H9 (cell line): ENCODE data around the gene C1QTNF7. TPM values are rescaled to one million over a fixed set of nuclear protein-coding genes. Genes with fewer than 3 reads are reported as not detected.

Experiments used
- DNase-seq: peaks from one replicate; pipeline ENCODE4 v3.0.0-alpha.2; 2017
- H2AFZ ChIP-seq: one replicate; pipeline ENCODE4 v1.6.1; 2013; ENCODE audit warnings: mild to moderate bottlenecking, low read length, control low read depth, moderate library complexity
- H2AK5ac ChIP-seq: 2 replicates; pipeline ENCODE4 v1.6.1; 2013; ENCODE audit warnings: low read length, control low read depth, mixed read lengths; ENCODE audit not compliant: insufficient read length
- H2BK120ac ChIP-seq: one replicate; pipeline ENCODE4 v1.6.1; 2013; ENCODE audit warnings: low read depth, mild to moderate bottlenecking, low read length, control low read depth, inconsistent platforms; ENCODE audit not compliant: poor library complexity, severe bottlenecking
- H2BK12ac ChIP-seq: 2 replicates; pipeline ENCODE4 v1.6.1; 2013; ENCODE audit warnings: low read length, control low read depth, mixed read lengths, low read depth; ENCODE audit not compliant: insufficient read length
- H2BK15ac ChIP-seq: 2 replicates; pipeline ENCODE4 v1.6.1; 2013; ENCODE audit warnings: low read depth, low read length, control low read depth
- H2BK20ac ChIP-seq: one replicate; pipeline ENCODE4 v1.6.1; 2013; ENCODE audit warnings: low read depth, mild to moderate bottlenecking, low read length, control low read depth, inconsistent platforms; ENCODE audit not compliant: poor library complexity, severe bottlenecking
- H2BK5ac ChIP-seq: 2 replicates; pipeline ENCODE4 v1.6.1; 2013; ENCODE audit warnings: low read length, control low read depth, mixed read lengths; ENCODE audit not compliant: insufficient read length
- H3K14ac ChIP-seq: 2 replicates; pipeline ENCODE4 v1.6.1; 2013; ENCODE audit warnings: low read length, control low read depth; ENCODE audit not compliant: insufficient read depth
- H3K18ac ChIP-seq: 2 replicates; pipeline ENCODE4 v1.6.1; 2013; ENCODE audit warnings: low read depth, mild to moderate bottlenecking, mixed read lengths, low read length, control low read depth; ENCODE audit not compliant: insufficient read length
- H3K23ac ChIP-seq: 2 replicates; pipeline ENCODE4 v1.6.1; 2013; ENCODE audit warnings: low read length, control low read depth, mixed read lengths, low read depth; ENCODE audit not compliant: insufficient read length
- H3K23me2 ChIP-seq: 2 replicates; pipeline ENCODE4 v1.6.1; 2013; ENCODE audit warnings: low read depth, mild to moderate bottlenecking, mixed read lengths, low read length, control low read depth; ENCODE audit not compliant: insufficient read length, poor library complexity, severe bottlenecking
- H3K27ac ChIP-seq: 2 replicates; pipeline ENCODE4 v1.5.1; 2013; ENCODE audit warnings: low read length, control low read depth, mixed read lengths, low read depth; ENCODE audit not compliant: insufficient read length
- H3K27me3 ChIP-seq: 2 replicates; pipeline ENCODE4 v1.6.1; 2013; ENCODE audit warnings: low read length, control low read depth, inconsistent platforms; ENCODE audit not compliant: insufficient read depth
- H3K4ac ChIP-seq: 2 replicates; pipeline ENCODE4 v1.6.1; 2013; ENCODE audit warnings: low read depth, mild to moderate bottlenecking, control low read depth, inconsistent platforms, low read length, moderate library complexity
- H3K4me1 ChIP-seq: 2 replicates; pipeline ENCODE4 v1.6.1; 2013; ENCODE audit warnings: low read length, control low read depth, inconsistent platforms; ENCODE audit not compliant: insufficient read depth
- H3K4me2 ChIP-seq: 2 replicates; pipeline ENCODE4 v1.6.1; 2013; ENCODE audit warnings: low read length, control low read depth, mixed read lengths; ENCODE audit not compliant: insufficient read length, insufficient read depth
- H3K56ac ChIP-seq: 2 replicates; pipeline ENCODE4 v1.6.1; 2013; ENCODE audit warnings: low read depth, mild to moderate bottlenecking, mixed read lengths, low read length, control low read depth; ENCODE audit not compliant: insufficient read length
- H3K79me1 ChIP-seq: 2 replicates; pipeline ENCODE4 v1.6.1; 2013; ENCODE audit warnings: low read depth, mild to moderate bottlenecking, moderate library complexity, low read length, control low read depth, inconsistent platforms; ENCODE audit not compliant: insufficient read depth, poor library complexity, severe bottlenecking
- H3K79me2 ChIP-seq: 2 replicates; pipeline ENCODE4 v1.6.1; 2013; ENCODE audit warnings: low read length, control low read depth, inconsistent platforms; ENCODE audit not compliant: insufficient read depth
- H3K9ac ChIP-seq: 2 replicates; pipeline ENCODE4 v1.6.1; 2013; ENCODE audit warnings: low read length, control low read depth, mixed read lengths; ENCODE audit not compliant: insufficient read length; ENCODE audit errors: extremely low read depth
- H3K9me3 ChIP-seq: one replicate; pipeline ENCODE4 v1.6.1; 2013; ENCODE audit warnings: low read depth, low read length, inconsistent platforms; ENCODE audit not compliant: control insufficient read depth
- H3T11ph ChIP-seq: one replicate; pipeline ENCODE4 v1.6.1; 2013; ENCODE audit warnings: mild to moderate bottlenecking, low read length, control low read depth, inconsistent platforms
- H4K20me1 ChIP-seq: one replicate; pipeline ENCODE4 v1.6.1; 2013; ENCODE audit not compliant: control insufficient read depth, insufficient read length, insufficient read depth
- H4K5ac ChIP-seq: 2 replicates; pipeline ENCODE4 v1.6.1; 2013; ENCODE audit warnings: low read depth, mild to moderate bottlenecking, mixed read lengths, low read length, control low read depth; ENCODE audit not compliant: insufficient read length
- H4K8ac ChIP-seq: replicated peaks from 2 replicates; pipeline ENCODE4 v1.6.1; 2013; ENCODE audit warnings: low read length, control low read depth, mixed read lengths, low read depth; ENCODE audit not compliant: insufficient read length
- H4K91ac ChIP-seq: 2 replicates; pipeline ENCODE4 v1.6.1; 2013; ENCODE audit warnings: low read depth, mild to moderate bottlenecking, moderate library complexity, mixed read lengths, low read length, control low read depth; ENCODE audit not compliant: insufficient read length
- H3K27ac Mint-ChIP-seq, 3 experiments: 2 replicates in 2 of 3; 3 replicates in 1 of 3; pipeline ENCODE4 v1.8.0; 2020 to 2021; ENCODE audit warnings: mixed read lengths in 3 of 3, mild to moderate bottlenecking in 1 of 3, moderate library complexity in 1 of 3
- H3K27me3 Mint-ChIP-seq: 2 replicates; pipeline ENCODE4 v1.8.0; 2021; ENCODE audit warnings: low read depth, mild to moderate bottlenecking, moderate library complexity, mixed read lengths
- H3K36me3 Mint-ChIP-seq, 3 experiments: 2 replicates in 2 of 3; 3 replicates in 1 of 3; pipeline ENCODE4 v1.8.0; 2020 to 2021; ENCODE audit warnings: low read depth in 3 of 3, mixed read lengths in 3 of 3; ENCODE audit not compliant: insufficient read depth in 1 of 3
- H3K4me1 Mint-ChIP-seq, 2 experiments: 2 replicates each; pipeline ENCODE4 v1.8.0; 2020; ENCODE audit warnings: mixed read lengths in 2 of 2
- H3K4me3 Mint-ChIP-seq, 2 experiments: 2 replicates in 1 of 2; 3 replicates in 1 of 2; pipeline ENCODE4 v1.8.0; 2020 to 2021; ENCODE audit warnings: mild to moderate bottlenecking in 2 of 2, mixed read lengths in 2 of 2, moderate library complexity in 1 of 2
- H3K9me3 Mint-ChIP-seq, 2 experiments: 2 replicates in 1 of 2; 3 replicates in 1 of 2; pipeline ENCODE4 v1.8.0; 2020; ENCODE audit warnings: mild to moderate bottlenecking in 2 of 2, mixed read lengths in 2 of 2, moderate library complexity in 1 of 2
- WGBS: extraction: QIAGEN DNeasy Blood & Tissue Kit; methylation state at CpG from one replicate; pipeline ENCODE4 v1.1.7; 2013; ENCODE audit warnings: missing lambda C conversion rate, low lambda C conversion rate, mixed read lengths; ENCODE audit not compliant: insufficient read length; ENCODE audit errors: extremely low coverage; 5-methylcytosine and 5-hydroxymethylcytosine counted together
- total RNA-seq: library from RNA; stranded (reverse); gene quantifications from 2 replicates; pipeline ENCODE4 v1.2.1, GENCODE V29; 2021
- TF ChIP-seq, protein P1 (sequence below): fragments of 200-600 bp; sonication (generic); conservative IDR thresholded peaks from 3 replicates; pipeline ENCODE4 v1.8.0; 2021; ENCODE audit warnings: antibody characterized with exemption, mild to moderate bottlenecking

C1QTNF7 gene
- total RNA-seq, 1 experiment from 2014 or later = not detected

DNA sequence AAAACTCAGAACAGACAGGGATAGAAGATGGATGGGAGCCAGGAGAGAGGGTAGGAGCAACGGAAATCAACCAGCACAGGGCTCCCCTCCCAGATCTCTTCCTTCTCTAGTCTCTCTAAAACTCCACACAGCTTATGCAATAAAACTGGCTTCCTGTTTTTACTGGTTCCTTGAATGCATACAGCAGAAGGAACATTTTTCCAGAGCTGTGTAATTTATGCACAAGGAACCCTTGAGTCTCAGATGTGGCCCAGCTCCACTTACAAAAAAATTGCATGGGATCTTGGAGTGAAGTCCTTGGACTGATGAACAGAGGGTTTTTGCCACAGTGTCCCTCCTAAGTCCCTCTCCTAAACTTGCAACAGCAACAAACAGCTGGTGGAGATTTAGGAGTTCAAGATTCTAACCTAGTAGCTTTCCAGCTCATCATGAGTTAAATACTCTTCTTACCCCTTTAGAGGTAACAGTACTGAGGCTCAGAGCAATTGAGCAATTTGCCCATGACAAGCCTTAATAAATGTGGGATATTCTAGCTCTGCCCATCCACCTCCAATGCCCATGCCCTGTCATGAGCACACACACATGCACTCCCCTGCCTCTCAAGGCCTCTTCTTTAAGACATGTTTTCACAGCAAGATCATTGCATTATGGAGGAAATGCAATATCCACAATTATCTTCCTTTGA lies 23.5 kb downstream of the C1QTNF7 start:
- Mint-ChIP-seq H3K4me3 (no peak overlapping the region), H3K4me1 (peaks cover 6 to 11% of the 10 kb centered on the region in 2 experiments), H3K27ac (no peak overlapping the region; a peak in 1 of 7 replicates), H3K36me3 (peaks cover 0 to 4% (median 0%) of the 10 kb centered on the region in 3 experiments; a peak in 2 of 7 replicates), H3K27me3 (no peaks in the 10 kb centered on the region), H3K9me3 (peaks cover under 1 to 4% of the 10 kb centered on the region in 2 experiments; a peak in 3 of 5 replicates)
- no peak overlapping the region for H2AFZ ChIP-seq
- H2BK20ac ChIP-seq = no peak overlapping the region
- no peak overlapping the region for H2BK12ac ChIP-seq
- no peak overlapping the region for H4K91ac ChIP-seq
- no CpG with 5 or more reads among the region's 1 CpG for WGBS
- no peak overlapping the region for H4K5ac ChIP-seq
- H3K4me2 ChIP-seq = no peak overlapping the region
- no peaks in the 10 kb centered on the region for H3K23me2 ChIP-seq
- H3K9ac ChIP-seq = no peak overlapping the region
- H3K9me3 ChIP-seq = no peaks in the 10 kb centered on the region
- H3T11ph ChIP-seq = no peak overlapping the region
- no peaks in the 10 kb centered on the region for H3K27me3 ChIP-seq
- H4K20me1 ChIP-seq = no peaks in the 10 kb centered on the region
- DNase-seq = no peak
- H3K4ac ChIP-seq = no peak overlapping the region
- H3K4me1 ChIP-seq = no peaks in the 10 kb centered on the region
- H3K56ac ChIP-seq = no peak overlapping the region
- no peak overlapping the region for H2BK15ac ChIP-seq
- no peak overlapping the region for H3K18ac ChIP-seq
- H3K79me2 ChIP-seq = no peaks in the 10 kb centered on the region
- H3K23ac ChIP-seq = no peak overlapping the region
- no peaks in the 10 kb centered on the region for H3K79me1 ChIP-seq
- H3K27ac ChIP-seq = no peak overlapping the region
- no peak overlapping the region for H2AK5ac ChIP-seq
- H2BK120ac ChIP-seq = no peak overlapping the region
- H2BK5ac ChIP-seq = no peak overlapping the region
- H3K14ac ChIP-seq = no peak overlapping the region
- TF ChIP-seq, protein P1, sequence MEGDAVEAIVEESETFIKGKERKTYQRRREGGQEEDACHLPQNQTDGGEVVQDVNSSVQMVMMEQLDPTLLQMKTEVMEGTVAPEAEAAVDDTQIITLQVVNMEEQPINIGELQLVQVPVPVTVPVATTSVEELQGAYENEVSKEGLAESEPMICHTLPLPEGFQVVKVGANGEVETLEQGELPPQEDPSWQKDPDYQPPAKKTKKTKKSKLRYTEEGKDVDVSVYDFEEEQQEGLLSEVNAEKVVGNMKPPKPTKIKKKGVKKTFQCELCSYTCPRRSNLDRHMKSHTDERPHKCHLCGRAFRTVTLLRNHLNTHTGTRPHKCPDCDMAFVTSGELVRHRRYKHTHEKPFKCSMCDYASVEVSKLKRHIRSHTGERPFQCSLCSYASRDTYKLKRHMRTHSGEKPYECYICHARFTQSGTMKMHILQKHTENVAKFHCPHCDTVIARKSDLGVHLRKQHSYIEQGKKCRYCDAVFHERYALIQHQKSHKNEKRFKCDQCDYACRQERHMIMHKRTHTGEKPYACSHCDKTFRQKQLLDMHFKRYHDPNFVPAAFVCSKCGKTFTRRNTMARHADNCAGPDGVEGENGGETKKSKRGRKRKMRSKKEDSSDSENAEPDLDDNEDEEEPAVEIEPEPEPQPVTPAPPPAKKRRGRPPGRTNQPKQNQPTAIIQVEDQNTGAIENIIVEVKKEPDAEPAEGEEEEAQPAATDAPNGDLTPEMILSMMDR = no peak
- no peak overlapping the region for H4K8ac ChIP-seq
